Ecto neural progenitor cell (in vitro differentiated cells): ENCODE data around the gene ZFPL1.
A peak's percentile ranks its signal among the peaks of the same experiment; 100 is the strongest.

Experiments used
- DNase-seq: peaks from one replicate; pipeline ENCODE4 v3.0.0-alpha.2; 2018; ENCODE audit warnings: low spot score

Gene ZFPL1

DNA sequence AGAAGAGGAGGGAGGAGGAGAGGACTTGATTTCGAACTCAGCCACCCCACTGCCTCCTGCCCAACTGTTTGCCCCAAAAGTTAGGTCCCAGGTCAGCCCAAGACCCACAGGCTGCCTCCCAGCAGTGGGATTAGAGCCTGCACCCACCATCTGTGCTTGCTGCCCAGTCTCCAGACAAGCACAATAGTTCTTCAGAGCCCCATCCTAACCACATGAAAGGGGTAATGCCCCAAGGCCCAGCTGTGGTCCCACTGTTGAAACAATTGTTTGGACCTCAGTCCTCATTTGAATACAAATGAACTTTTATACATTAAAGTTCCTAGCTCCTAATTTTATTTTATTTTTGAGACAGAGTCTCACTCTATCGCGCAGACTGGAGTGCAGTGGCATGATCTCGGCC, 6.6 kb downstream of the ZFPL1 start:
- no peak for DNase-seq

DNA sequence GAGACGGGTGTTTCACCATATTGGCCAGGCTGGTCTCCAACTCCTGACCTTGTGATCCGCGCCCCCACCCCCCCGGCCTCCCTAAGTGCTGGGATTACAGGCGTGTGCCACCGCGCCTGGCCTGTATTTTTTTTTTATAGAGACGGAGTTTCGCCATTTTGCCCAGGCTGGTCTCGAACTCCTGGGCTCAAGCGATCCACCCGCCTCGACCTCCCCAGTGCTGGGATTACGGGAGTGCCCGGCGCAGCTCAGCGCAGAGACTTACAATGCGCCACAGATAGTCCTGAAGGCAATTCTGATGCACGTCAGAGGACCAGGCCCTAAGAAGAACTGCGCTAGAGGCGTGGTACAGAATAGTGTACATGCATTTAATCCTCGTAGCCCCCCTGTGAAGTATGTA, 11.4 kb downstream of the ZFPL1 start:
- no peak for DNase-seq

DNA sequence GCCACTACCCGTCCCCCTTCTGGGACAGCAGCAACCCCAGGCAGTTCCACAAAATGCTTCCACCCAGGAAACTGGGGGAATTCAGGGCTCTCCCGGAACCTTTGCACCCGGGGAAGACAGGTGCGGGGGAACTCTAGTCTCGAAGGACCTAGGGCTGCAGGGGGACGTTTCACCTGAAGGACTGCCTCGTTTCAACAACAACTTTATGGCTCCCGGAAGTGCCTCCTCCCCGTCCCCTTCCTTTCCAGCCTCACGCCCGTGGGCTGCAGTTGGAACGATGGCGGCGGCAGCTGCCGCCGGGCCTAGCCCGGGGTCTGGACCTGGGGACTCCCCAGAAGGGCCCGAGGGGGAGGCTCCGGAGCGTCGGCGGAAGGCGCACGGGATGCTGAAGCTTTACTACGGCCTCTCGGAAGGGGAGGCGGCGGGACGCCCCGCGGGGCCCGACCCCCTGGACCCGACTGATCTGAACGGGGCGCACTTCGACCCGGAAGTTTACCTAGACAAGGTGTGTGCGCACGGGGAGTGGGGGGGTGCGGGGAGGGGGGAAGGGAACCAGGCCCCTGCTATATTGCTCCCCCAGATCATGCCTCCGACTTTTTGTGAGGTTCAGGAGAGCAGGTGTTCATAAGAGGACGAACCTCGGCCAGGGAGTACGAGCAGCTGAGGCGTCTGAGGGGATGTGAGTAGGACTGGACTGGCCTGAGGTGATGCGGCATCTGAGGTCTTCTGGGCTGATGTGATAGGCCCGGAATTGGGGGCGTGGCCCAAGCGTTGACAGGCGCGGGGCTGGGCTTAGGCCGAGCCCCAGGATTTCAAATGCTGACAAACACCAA, 12.2 kb downstream of the ZFPL1 start, which contains the start of gene VPS51:
TSS of gene VPS51 (plus strand) at position 241 of the 833 bp plus-strand sequence. CDS start at position 278, 37 bp downstream.
- peak; percentile 92 for DNase-seq

- no peak for DNase-seq
These were observed 12.9 kb downstream of the ZFPL1 start for GRCh38 chr11:65096926-65097325.

GRCh38 chr11:65100674-65101350, 16.8 kb downstream of the ZFPL1 start:
- no peak for DNase-seq

DNA sequence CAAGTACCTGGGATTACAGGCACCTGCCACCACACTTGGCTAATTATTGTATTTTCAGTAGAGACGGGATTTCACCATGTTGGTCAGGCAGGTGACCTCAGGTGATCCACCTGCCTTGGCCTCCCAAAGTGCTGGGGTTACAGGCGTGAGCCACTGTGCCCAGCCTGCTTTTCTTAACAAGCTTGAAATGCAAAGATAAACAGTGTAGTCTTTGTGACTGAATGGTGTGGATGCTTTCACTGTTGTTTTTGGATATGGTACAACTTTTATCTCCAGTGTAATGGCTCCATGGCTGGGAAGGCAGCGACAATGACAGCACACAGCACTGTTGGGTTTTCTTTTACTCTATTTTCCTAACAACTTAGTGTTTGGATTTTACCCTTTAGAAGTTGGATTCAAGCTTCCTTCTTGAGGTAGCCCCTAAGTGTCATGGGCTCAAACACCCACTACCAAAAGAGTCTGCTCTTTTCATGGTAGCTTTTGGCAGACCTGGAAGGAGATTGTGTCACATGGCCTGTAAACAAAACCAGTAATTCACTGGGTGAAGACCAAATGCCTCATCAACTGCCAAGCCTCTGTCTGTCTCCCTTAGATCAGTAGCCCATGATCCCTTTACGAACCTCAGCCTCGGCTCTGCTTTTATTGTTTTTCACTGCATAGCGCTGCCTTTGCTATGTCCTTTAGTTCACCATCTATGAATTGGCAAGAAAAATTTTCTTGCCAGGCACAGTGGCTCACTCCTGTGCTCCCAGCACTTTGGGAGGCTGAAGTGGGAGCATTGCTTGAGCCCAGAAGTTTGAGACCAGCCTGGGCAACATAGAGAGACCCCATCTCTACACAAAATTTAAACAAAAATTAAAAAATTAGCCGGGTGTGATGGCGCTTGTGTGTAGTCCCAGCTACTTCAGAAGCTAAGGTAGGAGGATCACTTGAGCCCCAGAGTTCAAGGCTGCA, 18.4 kb downstream of the ZFPL1 start:
- DNase-seq: no peak

- no peak for DNase-seq
These were observed 19.5 kb downstream of the ZFPL1 start for GRCh38 chr11:65103476-65103875.

GRCh38 chr11:65104628-65105027, 20.6 kb downstream of the ZFPL1 start:
- DNase-seq: no peak

DNA sequence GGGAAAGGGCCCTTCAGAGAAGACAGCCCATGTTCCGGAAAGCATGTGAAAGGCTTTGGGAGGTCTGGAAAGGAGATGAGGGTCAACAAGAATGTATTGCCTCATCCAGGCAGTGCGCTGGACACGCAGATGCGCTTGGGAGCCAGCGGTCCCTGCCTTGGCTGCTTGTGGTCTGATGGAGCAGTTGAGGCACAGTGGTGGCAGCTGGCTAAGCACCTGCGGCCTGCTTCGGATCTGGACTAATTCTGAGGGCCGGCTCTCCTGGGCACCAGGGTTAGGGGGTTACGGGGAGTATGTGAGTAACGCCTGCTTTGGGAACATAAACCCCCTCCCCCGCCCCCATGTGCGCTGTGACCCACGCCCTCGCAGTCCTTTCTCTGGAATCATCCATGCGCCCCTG, 23.1 kb downstream of the ZFPL1 start:
- no peak for DNase-seq

GRCh38 chr11:65107751-65108468, 23.9 kb downstream of the ZFPL1 start:
- DNase-seq: peak; percentile 46

- DNase-seq: no peak
These were observed 24.6 kb downstream of the ZFPL1 start for GRCh38 chr11:65108469-65109123.

DNA sequence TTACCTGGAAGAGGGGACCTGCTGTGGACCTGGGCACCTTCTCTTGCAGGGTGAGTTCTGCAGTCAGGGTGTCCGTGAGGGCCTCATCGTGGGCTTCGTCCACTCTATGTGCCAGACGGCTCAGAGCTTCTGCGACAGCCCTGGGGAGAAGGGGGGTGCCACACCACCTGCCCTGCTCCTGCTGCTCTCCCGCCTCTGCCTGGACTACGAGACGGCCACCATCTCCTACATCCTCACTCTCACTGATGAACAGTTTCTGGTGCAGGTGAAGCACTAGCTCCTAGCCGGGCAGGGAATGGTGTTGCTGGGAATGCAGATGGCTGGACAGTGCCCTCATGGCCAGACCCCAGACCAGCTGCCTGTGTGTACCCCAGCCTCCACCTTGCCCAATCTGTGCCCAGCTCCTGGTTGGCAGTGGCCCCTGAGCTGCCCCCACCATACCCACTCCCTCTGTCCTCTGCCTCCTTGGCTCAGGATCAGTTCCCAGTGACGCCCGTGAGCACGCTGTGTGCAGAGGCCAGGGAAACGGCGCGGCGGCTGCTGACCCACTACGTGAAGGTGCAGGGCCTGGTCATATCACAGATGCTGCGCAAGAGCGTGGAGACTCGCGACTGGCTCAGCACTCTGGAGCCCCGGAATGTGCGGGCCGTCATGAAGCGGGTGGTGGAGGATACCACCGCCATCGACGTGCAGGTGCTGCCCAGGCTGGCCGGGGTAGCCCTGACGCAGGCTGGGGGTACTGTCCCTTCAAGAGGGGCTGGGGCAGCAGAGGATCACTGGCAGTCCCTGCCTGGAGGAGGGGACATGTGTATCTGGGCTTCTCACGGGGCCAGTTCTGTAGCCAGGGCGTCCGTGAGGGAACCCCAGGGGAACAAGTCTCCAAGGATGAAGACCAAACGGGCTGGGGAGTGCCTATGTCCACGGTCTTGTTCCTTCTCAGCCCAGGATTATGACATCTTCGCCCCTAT, 25.5 kb downstream of the ZFPL1 start:
- DNase-seq: peak; percentile 44

- DNase-seq: peak; percentile 92
These were observed 26.4 kb downstream of the ZFPL1 start for GRCh38 chr11:65110354-65110861.

- no peak for DNase-seq
These were observed 27.2 kb downstream of the ZFPL1 start for GRCh38 chr11:65111159-65111743.

- DNase-seq: peak; percentile 97
These were observed 27.9 kb downstream of the ZFPL1 start, which contains the start of gene TM7SF2 for GRCh38 chr11:65111744-65112545. Gene TM7SF2 (plus strand): TSS chr11:65111872. CDS start chr11:65112016, 144 bp downstream.

- peak; percentile 65 for DNase-seq
These were observed 28.7 kb downstream of the ZFPL1 start for GRCh38 chr11:65112546-65113360.

- DNase-seq: no peak
These were observed 29.3 kb downstream of the ZFPL1 start for GRCh38 chr11:65113361-65113756.
